ENCODE measurements around the gene PDE8A. TPM values are rescaled to one million over a fixed set of nuclear protein-coding genes. Genes with fewer than 3 reads are reported as not detected.

The PDE8A gene
- total and polyA plus RNA-seq, 2 of the 13 experiments (the other 11 are each of a cell fraction or from before 2014, with no cell fraction given), result 26.3 to 48.5 TPM

- TF ChIP-seq, protein P1, sequence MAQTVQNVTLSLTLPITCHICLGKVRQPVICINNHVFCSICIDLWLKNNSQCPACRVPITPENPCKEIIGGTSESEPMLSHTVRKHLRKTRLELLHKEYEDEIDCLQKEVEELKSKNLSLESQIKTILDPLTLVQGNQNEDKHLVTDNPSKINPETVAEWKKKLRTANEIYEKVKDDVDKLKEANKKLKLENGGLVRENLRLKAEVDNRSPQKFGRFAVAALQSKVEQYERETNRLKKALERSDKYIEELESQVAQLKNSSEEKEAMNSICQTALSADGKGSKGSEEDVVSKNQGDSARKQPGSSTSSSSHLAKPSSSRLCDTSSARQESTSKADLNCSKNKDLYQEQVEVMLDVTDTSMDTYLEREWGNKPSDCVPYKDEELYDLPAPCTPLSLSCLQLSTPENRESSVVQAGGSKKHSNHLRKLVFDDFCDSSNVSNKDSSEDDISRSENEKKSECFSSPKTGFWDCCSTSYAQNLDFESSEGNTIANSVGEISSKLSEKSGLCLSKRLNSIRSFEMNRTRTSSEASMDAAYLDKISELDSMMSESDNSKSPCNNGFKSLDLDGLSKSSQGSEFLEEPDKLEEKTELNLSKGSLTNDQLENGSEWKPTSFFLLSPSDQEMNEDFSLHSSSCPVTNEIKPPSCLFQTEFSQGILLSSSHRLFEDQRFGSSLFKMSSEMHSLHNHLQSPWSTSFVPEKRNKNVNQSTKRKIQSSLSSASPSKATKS (CRISPR knock-in tag; IDR thresholded peaks at IDR 0.05), result no peak
- TF ChIP-seq, protein P2, sequence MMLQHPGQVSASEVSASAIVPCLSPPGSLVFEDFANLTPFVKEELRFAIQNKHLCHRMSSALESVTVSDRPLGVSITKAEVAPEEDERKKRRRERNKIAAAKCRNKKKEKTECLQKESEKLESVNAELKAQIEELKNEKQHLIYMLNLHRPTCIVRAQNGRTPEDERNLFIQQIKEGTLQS (CRISPR knock-in tag; IDR thresholded peaks at IDR 0.05), result no peak
- no peak for TF ChIP-seq NFRKB (IDR thresholded peaks at IDR 0.05)
- no peak for TF ChIP-seq KLF9 (CRISPR knock-in tag; IDR thresholded peaks at IDR 0.05; ENCODE audit: low read depth)
Measured at GRCh38 chr15:85120351-85121113, 138.9 kb downstream of the PDE8A start (continued).

- no TSS peak for BruUV-seq (replicated peaks)
- no peak for FAIRE-seq
- in situ Hi-C loops (cut with HindIII; ENCODE audit: extremely low pct_ligation_motif_present, low pct_unique_long_range_greater_than_20kb) (no loop called here), intact Hi-C loops (cut with micrococcal nuclease; ENCODE audit: unreplicated experiment) (no loop called here)
- no peak overlapping the region for H3K4me2 ChIP-seq (ENCODE audit: low read depth, low read length)
- DNase-seq (ENCODE audit: low spot score), result no peak
- 93% methylated on average over 1 of the region's 1 CpG for whole genome bisulfite sequencing (ENCODE audit: low lambda C conversion rate)
- no peaks in the 10 kb centered on the region for H3K4me1 ChIP-seq (ENCODE audit: insufficient read depth, low read length)
- no peak for ATAC-seq
- CTCF ChIA-PET (ENCODE audit: low intra/inter-chr PET ratio, low total read pairs), result no interaction called here
- no peaks in the 10 kb centered on the region for H3K9me3 ChIP-seq (ENCODE audit: low read length)
- no peak overlapping the region for H3K9ac ChIP-seq (ENCODE audit: insufficient read depth, low read depth, low read length)
- H4K20me1 ChIP-seq (ENCODE audit: insufficient read depth, low read length), result no peaks in the 10 kb centered on the region
- no peak overlapping the region for H3K4me3 ChIP-seq (replicated peaks in 1 of 3; ENCODE audit: insufficient read depth in 1 of 3, low read depth in 2 of 3, low read length in 3 of 3)
- no peak overlapping the region for H3K27ac ChIP-seq (ENCODE audit: extremely low read length, insufficient read depth, low read length)
- peaks cover 9 to 49% of the 10 kb centered on the region in 2 experiments for H3K36me3 ChIP-seq (replicated peaks in 1 of 2; ENCODE audit: control insufficient read depth in 1 of 2, insufficient read depth in 2 of 2, low read length in 2 of 2)
- POLR2A ChIA-PET, result no interaction called here
- no peaks in the 10 kb centered on the region for H3K27me3 ChIP-seq (ENCODE audit: control insufficient read depth in 1 of 2, insufficient read depth in 2 of 2, low read length in 2 of 2)
- no peaks in the 10 kb centered on the region for H3K79me2 ChIP-seq (ENCODE audit: insufficient read depth, low read length)
- H2AFZ ChIP-seq (ENCODE audit: low read length), result no peak overlapping the region
- TF ChIP-seq ZNF614 (CRISPR knock-in tag; IDR thresholded peaks at IDR 0.05; ENCODE audit: borderline replicate concordance) (no peak), ZHX2 (IDR thresholded peaks at IDR 0.05; ENCODE audit: low read depth) (no peak), ZHX2 (CRISPR knock-in tag; IDR thresholded peaks at IDR 0.05; ENCODE audit: borderline replicate concordance) (no peak), ZNF124 (CRISPR knock-in tag; IDR thresholded peaks at IDR 0.05) (no peak), ZNF556 (CRISPR knock-in tag; IDR thresholded peaks at IDR 0.05; ENCODE audit: borderline replicate concordance) (no peak), NFE2L1 (CRISPR knock-in tag; IDR thresholded peaks at IDR 0.05; ENCODE audit: borderline replicate concordance) (no peak)
- TF ChIP-seq, protein P3, sequence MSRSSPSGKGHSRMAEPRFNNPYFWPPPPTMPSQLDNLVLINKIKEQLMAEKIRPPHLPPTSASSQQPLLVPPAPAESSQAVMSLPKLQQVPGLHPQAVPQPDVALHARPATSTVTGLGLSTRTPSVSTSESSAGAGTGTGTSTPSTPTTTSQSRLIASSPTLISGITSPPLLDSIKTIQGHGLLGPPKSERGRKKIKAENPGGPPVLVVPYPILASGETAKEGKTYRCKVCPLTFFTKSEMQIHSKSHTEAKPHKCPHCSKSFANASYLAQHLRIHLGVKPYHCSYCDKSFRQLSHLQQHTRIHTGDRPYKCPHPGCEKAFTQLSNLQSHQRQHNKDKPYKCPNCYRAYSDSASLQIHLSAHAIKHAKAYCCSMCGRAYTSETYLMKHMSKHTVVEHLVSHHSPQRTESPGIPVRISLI (CRISPR knock-in tag; IDR thresholded peaks at IDR 0.05; ENCODE audit: borderline replicate concordance), result no peak
- TF ChIP-seq, protein P4, sequence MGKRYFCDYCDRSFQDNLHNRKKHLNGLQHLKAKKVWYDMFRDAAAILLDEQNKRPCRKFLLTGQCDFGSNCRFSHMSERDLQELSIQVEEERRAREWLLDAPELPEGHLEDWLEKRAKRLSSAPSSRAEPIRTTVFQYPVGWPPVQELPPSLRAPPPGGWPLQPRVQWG (CRISPR knock-in tag; IDR thresholded peaks at IDR 0.05; ENCODE audit: borderline replicate concordance, low read depth), result no peak
Measured at GRCh38 chr15:85124173-85124572, 142.5 kb downstream of the PDE8A start.
